GM12891 (cell line): ENCODE data around the gene PLCL1.

Experiments
- POLR2A ChIP-seq: IDR thresholded peaks from 2 replicates; pipeline ENCODE4 v1.6.1; 2011; ENCODE audit warnings: low read depth, low read length, control low read depth
- POLR2AphosphoS5 ChIP-seq: IDR thresholded peaks from 2 replicates; pipeline ENCODE4 v1.6.1; 2011; ENCODE audit warnings: low read depth, low read length, control low read depth
- TAF1 ChIP-seq: IDR thresholded peaks from 2 replicates; pipeline ENCODE4 v1.6.1; 2011; ENCODE audit warnings: low read depth, low read length, control low read depth

DNA sequence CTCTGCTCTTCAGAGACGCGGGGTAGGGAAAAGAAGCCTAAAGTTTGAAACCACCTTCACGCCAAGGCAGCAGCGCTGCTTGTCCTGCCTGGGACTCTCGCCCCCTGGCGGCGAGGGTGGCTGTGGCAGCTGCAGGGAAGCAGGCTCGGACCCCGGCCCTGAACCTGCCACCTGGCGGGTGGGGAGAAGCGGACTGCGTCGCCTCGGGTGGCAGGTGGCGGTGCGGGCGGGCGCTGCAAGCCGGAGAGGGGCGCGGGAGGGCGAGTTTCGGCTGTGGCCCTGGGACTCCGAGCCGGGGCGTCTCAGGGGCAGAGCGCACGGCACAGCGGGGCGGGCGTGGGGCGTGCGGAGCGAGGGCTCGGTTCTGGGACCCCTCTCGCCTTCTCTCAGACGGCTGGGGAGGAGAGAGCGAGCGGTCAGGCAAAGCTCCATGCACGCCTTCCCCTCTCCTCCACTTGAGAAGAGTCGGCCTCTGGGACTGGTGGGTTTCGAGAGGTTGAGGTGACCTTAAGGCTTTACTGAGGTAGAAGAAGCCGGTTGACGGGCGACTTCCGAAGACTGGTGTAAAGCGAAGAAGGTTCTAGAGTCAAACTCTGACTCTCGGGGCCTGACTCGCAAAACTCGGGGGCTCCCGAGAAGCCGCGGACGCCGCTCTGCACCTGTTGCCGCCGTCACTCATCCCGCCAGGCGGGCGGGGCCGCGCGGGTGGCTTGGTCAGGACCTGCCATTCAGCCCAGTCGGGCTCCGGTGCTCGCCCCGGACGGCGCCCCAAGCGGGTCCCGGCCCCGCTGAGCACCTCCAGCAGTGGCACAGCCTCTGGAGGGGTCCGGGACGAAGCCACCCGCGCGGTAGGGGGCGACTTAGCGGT is 18.1 kb upstream of the PLCL1 start:
- TF ChIP-seq POLR2AphosphoS5 (no peak), POLR2A (no peak), TAF1 (no peak)
